Calu3 (cell line): ENCODE data around the gene SYNGR1. TPM values are rescaled to one million over a fixed set of nuclear protein-coding genes. Genes with fewer than 3 reads are reported as not detected.

Experiments used
- BruUV-seq: library from RNA; stranded (reverse); fragments of 400-500 nt; replicated peaks from 2 replicates; lab custom pipeline; 2021; lab: Mats Ljungman, UMichigan
- CTCF ChIA-PET: fragments of 300-600 bp; sonication (Branson Sonifier 250); formaldehyde crosslinking; loops from one replicate; lab custom pipeline; 2022; ENCODE audit warnings: antibody characterized with exemption; lab: Charles Lee
- DNase-seq: peaks from one replicate; pipeline ENCODE4 v3.0.0; 2022
- H3K27ac Mint-ChIP-seq: one replicate; pipeline ENCODE4 v1.8.0; 2022; ENCODE audit warnings: mixed read lengths; ENCODE audit not compliant: unreplicated experiment
- H3K27me3 Mint-ChIP-seq: one replicate; pipeline ENCODE4 v1.8.0; 2022; ENCODE audit warnings: mixed read lengths; ENCODE audit not compliant: unreplicated experiment
- H3K36me3 Mint-ChIP-seq: one replicate; pipeline ENCODE4 v1.8.0; 2022; ENCODE audit warnings: mild to moderate bottlenecking, moderate library complexity, mixed read lengths; ENCODE audit not compliant: insufficient read depth, unreplicated experiment
- H3K4me1 Mint-ChIP-seq: one replicate; pipeline ENCODE4 v1.8.0; 2022; ENCODE audit warnings: mild to moderate bottlenecking, low read depth, mixed read lengths; ENCODE audit not compliant: unreplicated experiment
- H3K4me3 Mint-ChIP-seq: one replicate; pipeline ENCODE4 v1.8.0; 2022; ENCODE audit warnings: mild to moderate bottlenecking, low read depth, moderate library complexity, mixed read lengths; ENCODE audit not compliant: unreplicated experiment
- H3K9me3 Mint-ChIP-seq: one replicate; pipeline ENCODE4 v1.8.0; 2022; ENCODE audit warnings: low read depth, mixed read lengths; ENCODE audit not compliant: unreplicated experiment
- CTCF ChIP-seq: fragments of 200-600 bp; IDR thresholded peaks from one replicate; pipeline ENCODE4 v1.8.0; 2022; ENCODE audit warnings: antibody characterized with exemption; ENCODE audit not compliant: unreplicated experiment
- intact Hi-C: fragments of 100-400 bp; cut with micrococcal nuclease; formaldehyde crosslinking; loops from one replicate; pipeline ENCODE4 v1.10.0; 2022; ENCODE audit not compliant: unreplicated experiment
- total RNA-seq: library from RNA; stranded (reverse); gene quantifications from 2 replicates; pipeline ENCODE4 v1.2.3, GENCODE V29; 2022

SYNGR1 gene
- total RNA-seq, 1 experiment from 2014 or later, result 12.3 TPM

GRCh38 chr22:39306456-39307361 lies 43.1 kb upstream of the SYNGR1 start:
- no peak overlapping the region for H3K27ac Mint-ChIP-seq
- DNase-seq, result peak; percentile 62
- BruUV-seq, result no TSS peak

GRCh38 chr22:39308614-39309363 lies 41.0 kb upstream of the SYNGR1 start:
- no peak for TF ChIP-seq CTCF
- Mint-ChIP-seq H3K27ac (peak overlapping the region; percentile 86), H3K9me3 (no peaks in the 10 kb centered on the region), H3K36me3 (peaks cover 64% of the 10 kb centered on the region), H3K27me3 (no peaks in the 10 kb centered on the region), H3K4me3 (peak overlapping the region; percentile 40), H3K4me1 (peaks cover 55% of the 10 kb centered on the region)
- CTCF ChIA-PET, result interaction anchor here (0.6 to 1.5 kb wide), 4 partner anchors 18 to 220 kb away, joined by 3 to 6 read pairs (median 4); no protein-coding TSS in a partner anchor
- BruUV-seq, result no TSS peak
- peak; percentile 79 for DNase-seq
- intact Hi-C loops, result no loop called here

More at GRCh38 chr22:39306456-39307361, 43.1 kb upstream of the SYNGR1 start:
- Mint-ChIP-seq H3K9me3 (no peaks in the 10 kb centered on the region), H3K4me3 (no peak overlapping the region), H3K27me3 (no peaks in the 10 kb centered on the region), H3K36me3 (peaks cover 43% of the 10 kb centered on the region), H3K4me1 (peaks cover 54% of the 10 kb centered on the region)
- CTCF ChIA-PET, result interaction anchor here (0.7 to 1.5 kb wide), 7 partner anchors 9 to 136 kb away, joined by 3 to 4 read pairs (median 3); no protein-coding TSS in a partner anchor
- TF ChIP-seq CTCF, result peak; percentile 37
- intact Hi-C loops, result no loop called here

- Mint-ChIP-seq H3K9me3 (no peaks in the 10 kb centered on the region), H3K4me1 (peaks cover 55% of the 10 kb centered on the region), H3K27ac (peak overlapping the region; percentile 86), H3K4me3 (peak overlapping the region; percentile 40), H3K36me3 (peaks cover 70% of the 10 kb centered on the region), H3K27me3 (no peaks in the 10 kb centered on the region)
- CTCF ChIA-PET, result interaction anchor here (1.2 to 1.5 kb wide), 3 partner anchors 19 to 220 kb away, joined by 3 to 4 read pairs (median 4); no protein-coding TSS in a partner anchor
- no TSS peak for BruUV-seq
- peak; percentile 57 for DNase-seq
- intact Hi-C loops, result no loop called here
- peak; percentile 65 for TF ChIP-seq CTCF
These were observed 40.4 kb upstream of the SYNGR1 start for GRCh38 chr22:39309364-39309861.
